SK-MEL-5 (cell line): ENCODE results near the gene NUMB. TPM values are rescaled to one million over a fixed set of nuclear protein-coding genes. Genes with fewer than 3 reads are reported as not detected.
"Not testable (repeated sequence)": the region's sequence is repeated elsewhere in the genome, so short reads cannot be mapped to it uniquely, and the experiment has no call there.

Experiments used
- DNase-seq: peaks from one replicate; pipeline ENCODE4 v3.0.0-alpha.2; 2016; ENCODE audit warnings: low read depth, low spot score
- in situ Hi-C: cut with HindIII; loops from 2 replicates; pipeline ENCODE4 v1.10.0; 2016; ENCODE audit warnings: low sequenced_read_pairs, high pct_unique_total_duplicates, low pct_unique_long_range_greater_than_20kb
- total RNA-seq: library from RNA; depleted of rRNA; stranded (reverse); fragments of >200 nt; shearing (Covaris generic); gene quantifications from 2 replicates; pipeline ENCODE4 v1.2.3, GENCODE V29; 2014

NUMB gene
- total RNA-seq, 1 experiment from 2014 or later: 10.8 TPM

DNA sequence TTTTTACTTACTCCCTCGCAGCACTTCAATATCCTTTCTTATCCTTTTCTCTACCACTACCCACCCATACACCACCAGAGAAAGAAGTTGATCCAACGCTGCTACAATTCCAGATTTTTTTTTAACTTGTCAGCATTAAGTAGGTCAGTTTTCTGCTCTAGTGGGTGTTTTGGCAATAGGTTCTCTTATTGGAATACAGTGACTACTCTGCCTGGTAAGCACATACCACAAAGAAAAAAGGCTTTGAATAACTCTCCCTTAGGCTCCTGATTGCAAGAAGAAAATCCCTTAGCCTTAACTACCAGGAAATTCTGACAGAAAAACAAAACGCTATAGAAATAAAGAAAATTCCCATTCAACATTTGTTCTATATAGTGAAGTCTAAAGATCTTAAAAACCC, 72.0 kb downstream of the NUMB start:
- in situ Hi-C loops: no loop called here
- no peak for DNase-seq

DNA sequence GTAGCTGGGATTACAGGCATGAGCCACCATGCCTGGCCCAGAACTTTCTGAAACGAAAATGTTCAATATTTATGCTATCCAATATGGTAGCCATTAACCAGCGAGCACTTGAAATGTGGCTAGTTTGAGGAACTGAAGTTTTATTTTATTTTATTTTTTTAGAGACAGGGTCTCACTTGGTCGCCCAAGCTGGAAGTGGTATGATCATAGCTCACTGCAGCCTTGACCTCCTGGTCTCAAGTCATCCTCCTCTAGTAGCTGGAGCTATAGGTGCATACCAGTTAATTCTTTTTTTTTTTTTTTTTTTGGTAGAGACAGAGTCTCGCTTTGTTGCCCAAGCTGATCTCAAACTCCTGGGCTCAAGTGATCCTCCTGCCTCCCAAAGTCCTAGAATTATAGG, 73.3 kb downstream of the NUMB start:
- in situ Hi-C loops, DNase-seq: not testable (repeated sequence)

DNA sequence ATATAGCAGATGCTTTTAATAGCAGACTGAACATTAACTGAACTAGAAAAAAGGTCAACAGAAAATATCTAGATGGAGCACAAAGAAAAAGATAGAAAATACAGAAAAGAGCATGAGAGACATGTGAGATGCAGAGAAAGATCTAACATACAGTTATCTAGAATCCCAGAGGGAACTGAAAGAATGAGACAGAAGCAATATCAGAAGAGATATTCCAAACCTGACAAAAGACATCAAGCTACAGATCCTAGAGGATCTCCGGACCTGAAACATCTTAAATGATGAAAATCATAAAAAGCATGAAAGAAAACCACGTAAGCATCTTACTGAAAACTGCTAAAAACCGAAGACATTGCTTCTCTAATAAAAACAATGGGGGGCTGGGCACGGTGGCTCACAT, 75.0 kb downstream of the NUMB start:
- DNase-seq: no peak
- in situ Hi-C loops: no loop called here

DNA sequence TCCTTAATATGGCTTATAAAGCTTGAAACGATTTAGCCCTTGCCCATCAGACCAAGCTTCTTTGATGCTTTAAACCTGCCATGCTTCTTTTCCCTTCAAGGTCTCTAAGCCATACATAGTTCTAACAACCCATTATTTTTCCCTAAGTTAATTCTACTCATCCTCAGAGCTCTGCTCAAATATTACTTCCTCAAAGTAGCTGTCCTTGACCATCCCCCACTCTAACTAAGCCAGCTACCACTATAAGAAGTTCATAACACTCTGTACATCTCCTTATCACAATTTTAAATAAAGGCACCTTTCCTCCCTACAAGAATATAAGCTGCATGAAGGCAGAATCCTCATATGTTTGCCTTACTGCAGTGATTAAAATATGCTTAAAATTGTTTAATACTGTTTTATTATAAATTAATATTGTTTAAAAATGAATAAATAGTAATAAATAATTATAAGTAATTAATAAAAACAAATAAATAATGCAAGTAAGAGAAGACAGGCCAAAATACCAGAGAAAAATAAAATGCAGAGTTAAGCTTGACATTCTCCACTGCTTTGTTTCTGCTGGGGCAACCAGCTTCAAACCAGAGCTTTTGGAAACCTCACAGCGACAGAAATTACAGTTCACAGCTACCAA, 76.8 kb downstream of the NUMB start:
- DNase-seq: no peak
- in situ Hi-C loops: no loop called here

DNA sequence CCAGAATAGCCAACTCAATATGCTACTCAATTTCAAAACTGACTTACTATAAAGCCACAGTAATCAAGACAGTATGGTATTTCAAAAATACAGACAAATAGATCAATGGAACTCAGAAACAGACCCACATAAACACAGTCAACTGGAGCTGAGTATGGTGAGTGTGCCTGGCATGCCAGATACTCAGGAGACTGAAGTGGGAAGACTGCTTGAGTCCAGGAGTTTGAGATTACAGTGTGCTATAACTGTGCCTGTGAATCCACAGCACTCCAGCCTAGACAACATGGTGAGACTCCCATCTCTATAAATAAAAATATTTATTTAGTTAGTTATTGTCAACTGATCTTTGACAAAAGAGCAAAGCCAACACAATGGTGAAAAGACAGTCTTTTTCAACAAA, 81.8 kb downstream of the NUMB start:
- in situ Hi-C loops: no loop called here
- DNase-seq: no peak

DNA sequence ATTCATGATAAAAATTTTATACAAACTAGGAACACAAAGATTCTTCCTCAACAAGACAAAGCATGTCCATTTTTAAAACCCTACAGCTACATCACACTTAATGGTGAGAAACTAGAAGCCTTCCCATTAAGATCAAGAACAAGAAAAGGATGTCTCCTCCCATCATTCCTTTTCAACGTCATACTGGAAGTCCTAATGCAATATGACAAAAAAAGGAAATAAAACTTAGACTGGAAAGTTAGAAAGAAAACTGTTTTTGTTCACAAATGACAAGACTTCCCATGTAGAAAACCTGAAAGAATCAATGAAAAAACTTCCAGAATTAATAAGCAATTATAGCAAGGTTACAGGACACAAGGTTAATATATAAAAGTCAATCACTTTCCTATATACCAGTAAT, 82.5 kb downstream of the NUMB start:
- in situ Hi-C loops: no loop called here
- no peak for DNase-seq

DNA sequence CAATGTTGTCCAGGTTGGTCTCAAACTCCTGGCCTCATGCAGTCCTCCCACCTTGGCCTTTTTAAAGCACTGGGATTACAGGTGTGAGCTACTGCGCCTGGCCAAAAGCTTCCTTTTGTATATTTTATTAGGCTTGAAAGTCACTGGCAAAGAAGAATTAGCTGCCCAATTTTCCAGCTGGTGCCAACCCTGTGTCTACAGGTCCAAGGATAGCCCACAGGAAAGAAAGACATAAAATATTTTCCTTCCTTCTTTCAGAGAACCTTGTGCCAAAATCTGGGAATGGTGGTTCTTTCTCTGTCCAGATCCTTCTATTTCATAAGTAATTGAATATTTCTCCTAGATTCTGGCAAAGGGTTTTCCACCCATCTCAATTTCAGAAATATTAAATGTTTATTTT, 84.1 kb downstream of the NUMB start:
- no peak for DNase-seq
- in situ Hi-C loops: no loop called here

DNA sequence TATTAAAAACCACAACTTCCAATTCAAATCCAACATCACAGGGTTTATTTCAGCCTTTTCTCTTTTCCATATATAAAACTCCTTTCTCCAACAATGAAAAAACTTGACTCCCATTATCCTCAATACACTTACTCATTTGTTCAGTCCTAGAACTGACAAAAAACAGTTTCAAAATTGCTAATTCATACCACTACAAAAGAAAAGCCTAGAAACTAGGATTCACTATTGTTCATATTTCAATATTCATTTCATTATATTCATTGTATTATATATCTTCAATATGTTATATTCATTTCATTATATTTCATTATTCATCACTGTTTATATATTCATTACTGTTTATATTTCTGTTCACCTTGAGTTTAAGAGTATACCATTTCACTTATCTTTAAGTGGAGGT, 85.8 kb downstream of the NUMB start:
- in situ Hi-C loops: no loop called here
- no peak for DNase-seq

DNA sequence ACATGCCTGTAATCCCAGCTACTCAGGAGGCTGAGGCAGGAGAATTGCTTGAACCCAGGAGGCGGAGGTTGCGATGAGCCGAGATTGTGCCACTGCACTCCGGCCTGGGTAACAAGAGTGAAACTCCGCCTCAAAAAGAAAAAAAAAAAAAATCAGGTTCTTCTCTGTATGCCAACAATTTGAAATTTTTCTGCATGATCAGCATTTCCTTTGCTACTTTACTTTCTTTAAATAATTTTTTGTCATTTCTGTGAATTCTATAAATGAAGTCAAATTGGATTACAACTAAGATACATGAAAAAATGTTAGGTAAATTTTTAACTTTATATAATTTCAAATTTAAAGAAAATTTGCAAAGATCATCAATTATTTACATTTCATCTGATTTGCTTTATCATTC, 87.8 kb downstream of the NUMB start:
- in situ Hi-C loops: no loop called here
- DNase-seq: no peak

DNA sequence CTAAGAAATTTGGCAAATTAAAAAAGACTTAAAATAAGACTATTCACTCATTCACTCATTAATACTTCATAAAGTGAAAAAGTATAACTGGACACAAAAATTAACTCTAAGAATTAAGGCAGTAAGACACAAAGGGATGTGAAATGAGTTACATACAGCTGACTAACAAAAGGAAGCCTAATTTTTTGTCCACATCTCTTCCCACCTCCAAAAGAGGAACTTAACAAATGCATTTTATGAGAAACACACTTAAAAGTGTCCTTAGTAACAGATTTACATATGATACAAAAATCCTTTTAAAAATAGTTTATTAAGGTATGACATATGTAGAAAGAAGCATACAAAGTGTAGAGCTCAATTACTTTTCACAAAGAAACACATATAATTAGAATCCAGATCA, 88.9 kb downstream of the NUMB start:
- in situ Hi-C loops: no loop called here
- no peak for DNase-seq

DNA sequence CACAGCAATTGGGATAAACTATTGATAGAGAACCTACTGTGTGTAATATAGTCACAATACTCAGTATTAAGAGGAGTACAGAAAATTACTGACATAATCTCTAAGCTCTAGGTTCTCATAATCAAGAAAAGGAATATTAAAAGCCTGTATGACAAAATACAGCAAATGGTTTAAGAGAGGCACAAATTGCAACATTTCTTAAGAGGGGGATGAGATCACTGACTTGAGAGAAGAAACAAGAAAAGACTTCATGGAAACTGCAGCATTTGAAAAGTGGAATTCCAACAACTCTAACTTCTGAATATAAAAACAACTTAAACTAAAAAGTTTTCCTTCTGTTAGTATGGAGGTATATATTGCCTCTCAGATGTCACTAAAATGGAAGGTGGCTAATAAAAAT, 89.7 kb downstream of the NUMB start:
- in situ Hi-C loops: no loop called here
- no peak for DNase-seq

DNA sequence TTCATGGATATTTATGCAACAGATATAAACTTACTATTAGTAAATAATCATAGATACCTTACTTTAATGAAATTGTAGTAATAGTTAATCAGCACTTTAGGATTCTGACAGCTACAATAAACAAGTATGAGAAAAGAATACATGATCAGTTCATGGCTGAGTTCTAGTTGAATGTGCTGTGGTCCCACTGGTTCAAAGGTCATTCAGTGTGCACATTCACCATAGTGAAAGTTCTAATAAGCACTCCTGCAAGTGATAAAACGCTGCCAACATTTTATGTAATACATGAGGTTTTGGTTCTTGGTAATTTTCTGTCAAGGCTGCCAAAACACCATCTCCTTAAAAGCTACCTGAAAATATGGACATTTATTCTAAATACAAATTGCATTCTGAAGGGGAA, 92.6 kb downstream of the NUMB start:
- DNase-seq: no peak
- in situ Hi-C loops: no loop called here

DNA sequence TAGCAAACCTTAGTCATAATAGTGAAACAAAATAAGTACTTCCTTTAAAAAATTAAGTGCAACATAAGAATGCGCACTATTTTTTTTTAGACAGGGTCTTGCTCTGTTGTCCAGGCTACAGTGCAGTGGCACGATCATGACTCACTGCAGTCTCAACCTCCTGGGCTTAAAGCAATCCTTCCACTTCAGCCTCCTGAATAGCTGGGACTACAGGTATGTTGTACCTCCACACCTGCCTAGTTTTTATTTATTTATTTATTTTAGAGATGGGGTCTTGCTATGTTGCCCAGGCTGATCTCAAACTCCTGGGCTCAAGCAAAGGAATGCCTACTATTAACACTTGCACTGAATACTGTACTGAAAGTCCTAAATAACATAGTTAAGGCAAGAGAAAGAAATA, 93.8 kb downstream of the NUMB start:
- DNase-seq: no peak
- in situ Hi-C loops: no loop called here

DNA sequence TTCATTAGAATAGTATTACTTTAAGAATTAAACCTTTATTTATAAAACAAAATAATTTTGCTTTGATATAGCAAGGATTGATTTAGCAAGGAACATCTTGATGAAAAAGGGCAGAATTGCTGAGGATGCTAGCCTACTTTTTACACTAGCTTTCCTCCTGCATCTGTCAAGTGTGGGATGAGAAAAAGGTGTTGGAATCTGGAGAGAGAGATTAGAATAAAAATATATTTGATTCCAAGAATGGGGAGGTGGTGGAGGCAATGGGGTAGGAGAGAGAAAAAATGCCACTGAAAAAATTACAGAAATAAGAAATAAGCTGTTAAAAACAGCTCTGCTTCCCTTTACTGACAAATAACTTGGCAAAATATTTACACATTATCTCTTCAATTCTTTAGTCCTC, 98.9 kb downstream of the NUMB start:
- DNase-seq: no peak
- in situ Hi-C loops: no loop called here

DNA sequence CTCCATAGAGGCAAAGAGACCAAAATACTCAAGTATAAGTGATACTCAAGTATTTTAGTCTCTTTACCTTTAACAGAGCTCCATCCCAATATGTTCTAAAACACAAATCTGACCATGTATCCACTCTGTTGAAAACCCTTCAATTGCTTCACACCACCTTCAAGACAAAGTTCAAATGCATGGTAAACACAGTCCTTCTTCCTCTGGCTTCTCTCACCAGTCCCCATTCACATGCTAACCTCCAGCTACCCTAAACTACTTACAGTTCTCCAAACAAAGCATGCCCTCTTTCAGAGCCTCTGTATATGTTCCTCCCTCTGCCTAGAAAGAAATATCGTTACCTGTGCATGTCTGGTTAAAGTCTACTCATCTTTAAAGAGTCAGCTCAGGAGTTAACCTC, 100.2 kb downstream of the NUMB start:
- in situ Hi-C loops: no loop called here

DNA sequence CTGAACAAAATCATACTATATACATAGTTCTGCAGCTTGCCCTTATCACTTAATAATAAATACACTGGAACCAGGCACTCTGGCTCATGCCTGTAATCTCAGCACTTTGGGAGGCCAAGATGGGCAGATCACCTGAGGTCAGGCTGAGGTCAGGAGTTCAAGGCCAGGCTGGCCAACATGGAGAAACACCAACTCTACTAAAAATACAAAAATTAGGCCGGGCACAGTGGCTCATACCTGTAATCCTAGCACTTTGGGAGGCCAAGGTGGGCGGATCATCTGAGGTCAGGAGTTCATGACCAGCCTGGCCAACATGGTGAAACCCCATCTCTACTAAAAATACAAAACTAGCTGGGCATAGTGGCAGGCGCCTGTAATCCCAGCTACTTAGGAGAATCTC, 109.3 kb downstream of the NUMB start:
- DNase-seq, in situ Hi-C loops: not testable (repeated sequence)

More for the DNA sequence above, 100.2 kb downstream of the NUMB start:
- DNase-seq: no peak

DNA sequence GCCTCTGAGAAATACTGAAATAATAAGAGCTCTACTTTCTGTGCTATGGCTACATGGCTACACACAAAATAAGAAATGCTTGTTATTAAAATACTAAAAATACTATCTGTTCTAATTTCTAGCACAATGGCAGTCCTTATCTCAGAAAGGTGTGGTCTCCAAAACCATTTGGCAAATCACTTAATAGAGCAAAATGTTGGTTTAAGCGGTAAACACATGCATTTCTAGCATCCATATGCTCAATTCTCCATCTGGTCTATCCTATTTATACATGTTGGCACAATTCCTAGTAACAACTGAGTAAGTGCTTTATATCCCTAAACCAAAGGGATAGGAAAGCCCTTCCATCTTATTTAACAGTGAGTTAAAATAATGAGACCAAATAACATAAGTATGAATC, 114.0 kb downstream of the NUMB start:
- in situ Hi-C loops: no loop called here
- no peak for DNase-seq

DNA sequence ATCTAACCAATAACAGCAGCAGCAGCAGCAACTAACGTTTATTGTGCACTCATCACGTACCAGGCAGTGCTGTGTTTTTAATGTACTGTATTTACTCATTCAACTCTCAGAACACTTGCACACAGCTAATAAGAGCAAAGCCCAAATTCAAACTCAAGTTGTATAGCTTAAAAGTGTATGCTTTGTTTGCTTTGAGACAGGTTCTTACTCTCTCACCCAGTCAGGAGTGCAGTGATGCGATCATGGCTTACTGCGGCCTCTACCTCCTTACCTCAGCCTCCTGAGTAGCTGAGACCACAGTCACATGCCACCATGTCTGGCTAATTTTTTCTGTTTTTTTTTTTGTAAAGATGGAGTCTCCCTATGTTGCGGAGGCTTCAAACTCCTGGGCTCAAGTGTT, 115.7 kb downstream of the NUMB start:
- in situ Hi-C loops: no loop called here
- DNase-seq: no peak

DNA sequence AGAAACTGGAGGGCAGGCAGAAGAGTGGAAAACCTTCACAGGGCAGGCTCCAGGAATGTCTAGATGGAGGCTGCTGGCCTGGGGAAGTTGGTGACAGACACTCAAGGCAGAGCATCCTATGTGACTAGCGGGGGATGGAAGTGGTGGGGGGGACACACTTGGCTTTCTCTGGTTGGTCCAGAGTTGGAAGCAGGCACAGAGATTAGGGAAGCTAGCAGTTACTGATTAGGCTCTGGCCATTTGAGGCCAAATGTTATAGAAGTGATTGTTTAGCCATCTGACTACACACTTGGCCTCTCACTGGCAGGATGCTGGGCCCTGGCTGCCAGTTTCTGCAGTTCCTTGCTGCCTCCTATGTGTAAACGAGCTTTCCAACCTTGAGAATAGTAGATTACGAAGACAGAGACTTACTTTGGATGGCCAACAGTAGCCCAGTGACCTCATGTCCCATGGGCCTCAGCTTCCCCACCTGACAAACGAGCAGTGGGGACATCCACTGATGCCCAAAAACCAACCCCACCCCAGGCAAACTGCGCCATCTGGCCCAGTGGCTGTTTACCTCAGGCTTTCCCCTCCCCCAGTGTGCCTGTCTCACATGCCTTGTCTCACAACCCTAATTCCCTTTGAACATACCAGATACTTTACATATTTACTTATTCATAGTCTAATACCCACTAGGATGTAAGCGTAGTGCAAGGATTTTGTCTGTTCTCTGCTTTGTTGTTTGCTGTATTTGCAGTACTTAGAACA, 118.3 kb downstream of the NUMB start:
- in situ Hi-C loops: no loop called here
- no peak for DNase-seq
